Measurements from ENCODE around the gene TRPM5. TPM values are rescaled to one million over a fixed set of nuclear protein-coding genes. Genes with fewer than 3 reads are reported as not detected.
A peak's percentile ranks its signal among the peaks of the same experiment; 100 is the strongest.

The TRPM5 gene
- total RNA-seq, 2 experiments from 2014 or later = not detected

- TSS peak; percentile 67 for BruUV-seq (replicated peaks)
- H3K79me2 ChIP-seq (ENCODE audit: insufficient read depth, low read depth, low read length) = peaks cover 16% of the 10 kb centered on the region
- peak overlapping the region; percentile 80 for H3K27ac ChIP-seq (ENCODE audit: low read depth, low read length, poor library complexity, severe bottlenecking)
- intact Hi-C loops (cut with micrococcal nuclease; ENCODE audit: unreplicated experiment) = loop anchor here (1.0 to 5.0 kb wide), 4 partner anchors 15 to 202 kb away; no protein-coding TSS in a partner anchor
- ChIA-PET POLR2A (interaction anchor here (2.8 kb wide), 1 partner anchor 13 kb away, joined by 13 read pairs; no protein-coding TSS in a partner anchor), CTCF (ENCODE audit: unreplicated experiment) (interaction anchor here (0.9 kb wide), 1 partner anchor 94 kb away, joined by 3 read pairs; no protein-coding TSS in a partner anchor)
- peak overlapping the region; percentile 88 for H3K4me2 ChIP-seq (ENCODE audit: low read length)
- H4K20me1 ChIP-seq (ENCODE audit: insufficient read depth, low read length) = no peaks in the 10 kb centered on the region
- no peak for DNase-seq (ENCODE audit: low spot score)
- peaks cover 28% of the 10 kb centered on the region for H3K4me1 ChIP-seq (ENCODE audit: insufficient read depth, low read length, poor library complexity, severe bottlenecking)
- peaks cover 80% of the 10 kb centered on the region for H3K36me3 ChIP-seq (ENCODE audit: insufficient read depth, low read length)
- no peaks in the 10 kb centered on the region for H3K9me2 ChIP-seq (ENCODE audit: insufficient read depth, low read length)
- no peak overlapping the region for H2AFZ ChIP-seq (ENCODE audit: low read length)
- no peaks in the 10 kb centered on the region for H3K9me3 ChIP-seq (ENCODE audit: low read length)
- TF ChIP-seq EZH2phosphoT487 (IDR thresholded peaks at IDR 0.05; ENCODE audit: borderline replicate concordance, low read depth, low read length) (no peak), CTCF (conservative IDR thresholded peaks at IDR 0.05; ENCODE audit: low read length) (no peak)
- peak overlapping the region; percentile 77 for H3K4me3 ChIP-seq (ENCODE audit: low read depth, low read length, poor library complexity, severe bottlenecking)
Observed at GRCh38 chr11:2399488-2400068, 44.7 kb downstream of the TRPM5 start.

- no peaks in the 10 kb centered on the region for H3K9me2 ChIP-seq (ENCODE audit: insufficient read depth, low read length)
- no TSS peak for BruUV-seq (replicated peaks)
- peak overlapping the region; percentile 77 for H3K4me3 ChIP-seq (ENCODE audit: low read depth, low read length, poor library complexity, severe bottlenecking)
- no peaks in the 10 kb centered on the region for H3K9me3 ChIP-seq (ENCODE audit: low read length)
- POLR2A ChIA-PET = interaction anchor here (1.3 to 1.9 kb wide), 2 partner anchors 21 to 93 kb away, joined by 4 to 7 read pairs; no protein-coding TSS in a partner anchor
- H3K4me2 ChIP-seq (ENCODE audit: low read length) = peak overlapping the region; percentile 88
- H3K36me3 ChIP-seq (ENCODE audit: insufficient read depth, low read length) = peaks cover 80% of the 10 kb centered on the region
- H2AFZ ChIP-seq (ENCODE audit: low read length) = no peak overlapping the region
- CTCF ChIA-PET (ENCODE audit: unreplicated experiment) = interaction anchor here (0.6 to 0.9 kb wide), 3 partner anchors 11 to 93 kb away, joined by 3 to 4 read pairs (median 3); no protein-coding TSS in a partner anchor
- no peak for TF ChIP-seq EZH2phosphoT487 (IDR thresholded peaks at IDR 0.05; ENCODE audit: borderline replicate concordance, low read depth, low read length)
- peak; percentile 67 for TF ChIP-seq CTCF (conservative IDR thresholded peaks at IDR 0.05; ENCODE audit: low read length)
- no peak for DNase-seq (ENCODE audit: low spot score)
- H4K20me1 ChIP-seq (ENCODE audit: insufficient read depth, low read length) = peaks cover 6% of the 10 kb centered on the region
- peaks cover 22% of the 10 kb centered on the region for H3K79me2 ChIP-seq (ENCODE audit: insufficient read depth, low read depth, low read length)
- intact Hi-C loops (cut with micrococcal nuclease; ENCODE audit: unreplicated experiment) = no loop called here
- peak overlapping the region; percentile 80 for H3K27ac ChIP-seq (ENCODE audit: low read depth, low read length, poor library complexity, severe bottlenecking)
- H3K4me1 ChIP-seq (ENCODE audit: insufficient read depth, low read length, poor library complexity, severe bottlenecking) = peaks cover 35% of the 10 kb centered on the region
Observed at GRCh38 chr11:2398664-2399355, 45.5 kb downstream of the TRPM5 start.

All from OCI-LY7 (cell line).